Neural cell (in vitro differentiated cells): Measurements from ENCODE around the gene TRAF6. TPM values are rescaled to one million over a fixed set of nuclear protein-coding genes. Genes with fewer than 3 reads are reported as not detected.

Experiments used
- H2AFZ ChIP-seq: fragments of 200-600, 300-800 bp; sonication (generic), shearing (Covaris generic); 2 replicates; pipeline ENCODE4 v1.6.0; 2014; ENCODE audit warnings: low read depth, mild to moderate bottlenecking, antibody characterized with exemption, low read length, moderate library complexity
- H3F3A ChIP-seq: fragments of 200-600 bp; shearing (Covaris generic); 2 replicates; pipeline ENCODE4 v1.6.1; 2016; ENCODE audit warnings: mild to moderate bottlenecking, moderate library complexity, mixed read lengths, antibody characterized with exemption, low read length; ENCODE audit not compliant: insufficient read depth, poor library complexity, severe bottlenecking
- H3K27ac ChIP-seq: fragments of 200-600, 300-800 bp; sonication (generic), shearing (Covaris generic); 2 replicates; pipeline ENCODE4 v1.5.1; 2014; ENCODE audit warnings: mild to moderate bottlenecking, low read length, moderate library complexity
- H3K27me3 ChIP-seq: fragments of 300-800, 200-600 bp; sonication (generic), shearing (Covaris generic); 2 replicates; pipeline ENCODE4 v1.6.0; 2014; ENCODE audit warnings: mild to moderate bottlenecking, low read depth, low read length, moderate library complexity; ENCODE audit not compliant: insufficient read depth
- H3K36me3 ChIP-seq: fragments of 300-800, 200-600 bp; sonication (generic), shearing (Covaris generic); 2 replicates; pipeline ENCODE4 v1.5.1; 2014; ENCODE audit warnings: mild to moderate bottlenecking, antibody characterized with exemption, low read length, moderate library complexity; ENCODE audit not compliant: insufficient read depth
- H3K4me2 ChIP-seq: fragments of 300-800, 200-600 bp; sonication (generic), shearing (Covaris generic); 2 replicates; pipeline ENCODE4 v1.6.0; 2014; ENCODE audit warnings: mild to moderate bottlenecking, low read length
- H3K4me3 ChIP-seq: fragments of 300-800, 200-600 bp; sonication (generic), shearing (Covaris generic); 2 replicates; pipeline ENCODE4 v1.5.1; 2014; ENCODE audit warnings: mild to moderate bottlenecking, low read length, moderate library complexity
- H3K79me2 ChIP-seq: fragments of 200-600 bp; shearing (Covaris generic); replicated peaks from 2 replicates; pipeline ENCODE4 v1.6.0; 2014; ENCODE audit warnings: mild to moderate bottlenecking, low read length, moderate library complexity; ENCODE audit not compliant: insufficient read depth
- H3K9ac ChIP-seq: fragments of 300-800, 200-600 bp; sonication (generic), shearing (Covaris generic); 2 replicates; pipeline ENCODE4 v1.6.1; 2016; ENCODE audit warnings: mild to moderate bottlenecking, low read length, mixed read lengths
- H3K9me2 ChIP-seq: fragments of 200-600 bp; shearing (Covaris generic); 2 replicates; pipeline ENCODE4 v1.6.1; 2016; ENCODE audit warnings: mild to moderate bottlenecking, low read length, mixed read lengths; ENCODE audit not compliant: insufficient read depth
- H3K9me3 ChIP-seq: fragments of 200-600, 300-800 bp; sonication (generic), shearing (Covaris generic); 2 replicates; pipeline ENCODE4 v1.6.1; 2016; ENCODE audit warnings: mild to moderate bottlenecking, mixed run types, low read length, moderate library complexity, mixed read lengths
- H4K20me1 ChIP-seq: fragments of 200-600 bp; shearing (Covaris generic); 2 replicates; pipeline ENCODE4 v1.6.1; 2016; ENCODE audit warnings: mild to moderate bottlenecking, mixed run types; ENCODE audit not compliant: insufficient read depth
- EP300 ChIP-seq: fragments of 450-650 bp; conservative IDR thresholded peaks from 2 replicates; pipeline ENCODE4 v1.6.1; 2014; ENCODE audit warnings: antibody characterized with exemption, mild to moderate bottlenecking, moderate library complexity; ENCODE audit not compliant: poor library complexity, severe bottlenecking
- EZH2 ChIP-seq: fragments of 200-600, 300-800 bp; shearing (Covaris generic), sonication (generic); IDR thresholded peaks from 2 replicates; pipeline ENCODE4 v1.6.1; 2014; ENCODE audit warnings: antibody characterized with exemption, low read length, borderline replicate concordance, mild to moderate bottlenecking; ENCODE audit not compliant: insufficient read depth, poor library complexity, severe bottlenecking
- MXI1 ChIP-seq: fragments of 450-650 bp; conservative IDR thresholded peaks from 2 replicates; pipeline ENCODE4 v1.6.1; 2014; ENCODE audit warnings: antibody characterized with exemption, mild to moderate bottlenecking; ENCODE audit not compliant: poor library complexity, severe bottlenecking
- POLR2AphosphoS5 ChIP-seq: IDR thresholded peaks from 2 replicates; pipeline ENCODE4 v1.6.1; 2012
- RAD21 ChIP-seq: fragments of 450-650 bp; conservative IDR thresholded peaks from 2 replicates; pipeline ENCODE4 v1.6.1; 2014; ENCODE audit warnings: antibody characterized with exemption, mild to moderate bottlenecking, moderate library complexity
- SMC3 ChIP-seq: fragments of 450-650 bp; conservative IDR thresholded peaks from 2 replicates; pipeline ENCODE4 v1.6.1; 2014; ENCODE audit warnings: antibody characterized with exemption, mild to moderate bottlenecking, moderate library complexity; ENCODE audit not compliant: poor library complexity
- TAF1 ChIP-seq: IDR thresholded peaks from 2 replicates; pipeline ENCODE4 v1.6.1; 2012; ENCODE audit warnings: low read depth
- polyA plus RNA-seq: library from polyadenylated mRNA; depleted of rRNA; stranded (reverse); fragments of >200 nt; gene quantifications from 2 replicates; pipeline ENCODE4 v1.2.3, GENCODE V29; 2014
- TF ChIP-seq, protein P1 (sequence below): IDR thresholded peaks from 2 replicates; pipeline ENCODE4 v1.6.1; 2012; ENCODE audit warnings: borderline replicate concordance
- TF ChIP-seq, protein P2 (sequence below): fragments of 450-650 bp; IDR thresholded peaks from 2 replicates; pipeline ENCODE4 v1.5.1; 2014; ENCODE audit warnings: antibody characterized with exemption, mild to moderate bottlenecking, moderate library complexity; ENCODE audit not compliant: poor library complexity, severe bottlenecking

TRAF6 gene
- polyA plus RNA-seq, 1 donor from 2014 or later, result 7.5 TPM

DNA sequence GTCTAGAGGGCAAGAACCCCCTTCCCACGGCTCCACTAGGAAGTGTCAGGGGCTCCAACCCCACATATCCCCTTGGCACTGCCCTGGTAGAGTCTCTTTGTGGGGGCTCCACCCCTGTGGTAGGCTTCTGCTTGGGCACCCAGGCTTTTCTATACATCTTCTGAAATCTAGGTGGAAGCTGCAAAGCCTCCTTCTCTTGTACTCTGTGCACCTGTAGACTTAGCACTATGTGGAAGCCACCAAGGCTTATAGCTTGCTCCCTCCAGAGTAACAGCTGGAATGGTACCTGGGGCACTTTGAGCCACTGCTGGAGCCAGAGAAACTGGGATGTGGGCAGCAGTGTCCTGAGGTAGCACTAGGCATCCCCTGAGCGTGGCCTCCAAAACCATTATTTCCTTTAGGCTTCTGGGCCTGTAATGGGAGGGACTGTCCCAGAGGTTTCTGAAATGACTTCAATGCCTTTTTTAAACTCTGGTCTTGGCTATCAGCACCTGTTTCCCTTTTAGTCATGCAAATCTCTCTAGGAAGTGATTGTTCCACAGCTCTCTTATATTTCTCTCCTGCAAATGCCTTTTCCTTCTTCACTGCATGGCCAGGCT is 68.4 kb downstream of the TRAF6 start:
- no peaks in the 10 kb centered on the region for H3F3A ChIP-seq
- no peak overlapping the region for H3K4me2 ChIP-seq
- H3K79me2 ChIP-seq, result no peaks in the 10 kb centered on the region
- H4K20me1 ChIP-seq, result no peaks in the 10 kb centered on the region
- H3K27me3 ChIP-seq, result no peaks in the 10 kb centered on the region
- no peak overlapping the region for H3K9ac ChIP-seq
- no peak overlapping the region for H3K4me3 ChIP-seq
- H3K36me3 ChIP-seq, result no peaks in the 10 kb centered on the region
- H2AFZ ChIP-seq, result no peak overlapping the region
- H3K27ac ChIP-seq, result no peak overlapping the region
- TF ChIP-seq MXI1 (no peak), EZH2 (no peak), POLR2AphosphoS5 (no peak), RAD21 (no peak), TAF1 (no peak), EP300 (no peak), SMC3 (no peak)
- TF ChIP-seq, protein P1, sequence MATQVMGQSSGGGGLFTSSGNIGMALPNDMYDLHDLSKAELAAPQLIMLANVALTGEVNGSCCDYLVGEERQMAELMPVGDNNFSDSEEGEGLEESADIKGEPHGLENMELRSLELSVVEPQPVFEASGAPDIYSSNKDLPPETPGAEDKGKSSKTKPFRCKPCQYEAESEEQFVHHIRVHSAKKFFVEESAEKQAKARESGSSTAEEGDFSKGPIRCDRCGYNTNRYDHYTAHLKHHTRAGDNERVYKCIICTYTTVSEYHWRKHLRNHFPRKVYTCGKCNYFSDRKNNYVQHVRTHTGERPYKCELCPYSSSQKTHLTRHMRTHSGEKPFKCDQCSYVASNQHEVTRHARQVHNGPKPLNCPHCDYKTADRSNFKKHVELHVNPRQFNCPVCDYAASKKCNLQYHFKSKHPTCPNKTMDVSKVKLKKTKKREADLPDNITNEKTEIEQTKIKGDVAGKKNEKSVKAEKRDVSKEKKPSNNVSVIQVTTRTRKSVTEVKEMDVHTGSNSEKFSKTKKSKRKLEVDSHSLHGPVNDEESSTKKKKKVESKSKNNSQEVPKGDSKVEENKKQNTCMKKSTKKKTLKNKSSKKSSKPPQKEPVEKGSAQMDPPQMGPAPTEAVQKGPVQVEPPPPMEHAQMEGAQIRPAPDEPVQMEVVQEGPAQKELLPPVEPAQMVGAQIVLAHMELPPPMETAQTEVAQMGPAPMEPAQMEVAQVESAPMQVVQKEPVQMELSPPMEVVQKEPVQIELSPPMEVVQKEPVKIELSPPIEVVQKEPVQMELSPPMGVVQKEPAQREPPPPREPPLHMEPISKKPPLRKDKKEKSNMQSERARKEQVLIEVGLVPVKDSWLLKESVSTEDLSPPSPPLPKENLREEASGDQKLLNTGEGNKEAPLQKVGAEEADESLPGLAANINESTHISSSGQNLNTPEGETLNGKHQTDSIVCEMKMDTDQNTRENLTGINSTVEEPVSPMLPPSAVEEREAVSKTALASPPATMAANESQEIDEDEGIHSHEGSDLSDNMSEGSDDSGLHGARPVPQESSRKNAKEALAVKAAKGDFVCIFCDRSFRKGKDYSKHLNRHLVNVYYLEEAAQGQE, result no peak
- TF ChIP-seq, protein P2, sequence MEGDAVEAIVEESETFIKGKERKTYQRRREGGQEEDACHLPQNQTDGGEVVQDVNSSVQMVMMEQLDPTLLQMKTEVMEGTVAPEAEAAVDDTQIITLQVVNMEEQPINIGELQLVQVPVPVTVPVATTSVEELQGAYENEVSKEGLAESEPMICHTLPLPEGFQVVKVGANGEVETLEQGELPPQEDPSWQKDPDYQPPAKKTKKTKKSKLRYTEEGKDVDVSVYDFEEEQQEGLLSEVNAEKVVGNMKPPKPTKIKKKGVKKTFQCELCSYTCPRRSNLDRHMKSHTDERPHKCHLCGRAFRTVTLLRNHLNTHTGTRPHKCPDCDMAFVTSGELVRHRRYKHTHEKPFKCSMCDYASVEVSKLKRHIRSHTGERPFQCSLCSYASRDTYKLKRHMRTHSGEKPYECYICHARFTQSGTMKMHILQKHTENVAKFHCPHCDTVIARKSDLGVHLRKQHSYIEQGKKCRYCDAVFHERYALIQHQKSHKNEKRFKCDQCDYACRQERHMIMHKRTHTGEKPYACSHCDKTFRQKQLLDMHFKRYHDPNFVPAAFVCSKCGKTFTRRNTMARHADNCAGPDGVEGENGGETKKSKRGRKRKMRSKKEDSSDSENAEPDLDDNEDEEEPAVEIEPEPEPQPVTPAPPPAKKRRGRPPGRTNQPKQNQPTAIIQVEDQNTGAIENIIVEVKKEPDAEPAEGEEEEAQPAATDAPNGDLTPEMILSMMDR, result no peak
- H3K9me3 ChIP-seq, result no peaks in the 10 kb centered on the region
- no peaks in the 10 kb centered on the region for H3K9me2 ChIP-seq

DNA sequence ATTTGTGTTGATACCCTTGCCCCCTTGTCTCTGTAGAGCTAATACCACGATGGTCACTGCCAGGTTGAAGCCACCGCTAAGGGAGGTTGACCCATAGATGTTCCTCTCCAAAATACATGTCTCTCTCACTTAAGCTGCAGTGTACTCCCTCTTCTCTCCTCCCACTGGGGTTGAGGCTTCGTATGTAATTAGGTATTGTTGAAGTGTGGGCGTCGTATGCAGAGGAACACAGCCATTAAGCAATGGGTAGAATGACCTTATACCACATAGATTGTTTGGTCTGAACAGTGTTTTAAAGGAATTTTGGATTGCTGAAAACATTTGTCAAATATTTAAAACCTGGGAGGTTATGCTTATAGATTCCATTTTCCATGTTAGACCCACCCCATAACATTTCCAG is 71.9 kb downstream of the TRAF6 start:
- Histone ChIP-seq H3K9ac (no peak overlapping the region), H3K4me2 (no peak overlapping the region), H3K4me3 (no peak overlapping the region), H2AFZ (no peak overlapping the region), H3K9me3 (no peaks in the 10 kb centered on the region), H3K27ac (no peak overlapping the region), H3K79me2 (no peaks in the 10 kb centered on the region), H3K36me3 (no peaks in the 10 kb centered on the region), H4K20me1 (no peaks in the 10 kb centered on the region), H3K27me3 (no peaks in the 10 kb centered on the region), H3F3A (no peaks in the 10 kb centered on the region), H3K9me2 (no peaks in the 10 kb centered on the region)
- TF ChIP-seq MXI1 (no peak), EZH2 (no peak), EP300 (no peak), SMC3 (no peak), TAF1 (no peak), RAD21 (no peak), POLR2AphosphoS5 (no peak)
- TF ChIP-seq, protein P1, result no peak
- TF ChIP-seq, protein P2, result no peak
